Pancreas (tissue), 10 donors: ENCODE results near the gene PKM. TPM values are rescaled to one million over a fixed set of nuclear protein-coding genes. Genes with fewer than 3 reads are reported as not detected.

ENCODE experiments used
- ATAC-seq, 4 donors: fragments of 200-7000 bp; cut with Tn5 transposase; one replicate each; pipeline versions ENCODE4 v1.8.0 to v1.9.1; 2020; ENCODE audit warnings: mild to moderate bottlenecking in 4 of 4, moderate library complexity in 4 of 4
- DNase-seq, 6 donors: peaks; one replicate each; pipeline ENCODE4 v3.0.0-alpha.2; 2020
- FAIRE-seq: peaks from 2 replicates; lab custom pipeline; 2012; peaks lifted over from hg19 to GRCh38; lab: Jason Lieb, UNC
- H3K27ac ChIP-seq, 4 donors: fragments of 200-600 bp; sonication (generic); 1 replicate in 3 of 4; 2 replicates in 1 of 4; pipeline versions ENCODE4 v1.5.0 to v1.8.0; 2020
- H3K27me3 ChIP-seq, 4 donors: fragments of 200-600 bp; one replicate each; pipeline ENCODE4 v1.8.0; 2021
- H3K36me3 ChIP-seq, 3 donors: fragments of 200-600 bp; sonication (generic) in 1 of 3; one replicate each; pipeline versions ENCODE4 v1.5.0 to v1.8.0; 2020 to 2021
- H3K4me1 ChIP-seq, 3 donors: fragments of 200-600 bp; one replicate each; pipeline ENCODE4 v1.8.0; 2021
- H3K4me3 ChIP-seq, 4 donors: fragments of 200-600 bp; sonication (generic) in 2 of 4; one replicate each; pipeline versions ENCODE4 v1.5.0 to v1.8.0; 2020 to 2021
- H3K9me3 ChIP-seq, 4 donors: fragments of 200-600 bp; one replicate each; pipeline ENCODE4 v1.8.0; 2021
- CTCF ChIP-seq, 4 donors: fragments of 200-600 bp; sonication (generic) in 3 of 4; IDR thresholded peaks; one replicate each; pipeline versions ENCODE4 v1.5.0 to v1.8.0; 2021; ENCODE audit warnings: antibody characterized with exemption in 4 of 4
- WGBS, 2 donors: extraction: QIAGEN DNeasy Blood & Tissue Kit; methylation state at CpG; one replicate each; pipeline ENCODE4 v1.1.7; 2013; 5-methylcytosine and 5-hydroxymethylcytosine counted together
- intact Hi-C, 3 donors: fragments of 100-400 bp; cut with DNase I; formaldehyde crosslinking; loops; one replicate each; pipeline versions ENCODE4 v1.11.1 to v1.14.2; 2022
- polyA plus RNA-seq, 2 donors: library from polyadenylated mRNA; stranded (reverse); fragments of 200-250 nt; gene quantifications; one replicate each; pipeline ENCODE4 v1.2.3, GENCODE V29; 2013
- total RNA-seq, 6 donors: library from RNA; stranded (reverse); fragmentation: NEBNext Ultra II Directional in 4 of 6; extraction: Animal tissue kit (Norgen Biotek cat#: 25700) in 4 of 6; gene quantifications; one replicate each; pipeline versions ENCODE4 v1.2.1 to v1.2.4, GENCODE V29; 2021 to 2023
- donor health status: healthy with polysubstance abuse.
- donor health status: DM: no; HTN: no; CAD: no; lungs with moderate emphysema.
- donor health status: DM: no; HTN: no; CAD: no.
- donor health status: control.
- donor health status: control.
- donor health status: Bipolar disorder and iron deficiency.
- donor health status: DM: yes; HTN: yes; CAD: no.
- donor health status: DM: no; HTN: no; CAD: no.
- donor health status: DM: no; HTN: no; CAD: no.
- donor health status: DM: yes; HTN: yes; CAD: no.

The PKM gene
- total and polyA plus RNA-seq, 8 donors: 61.8 to 219 (median 110) TPM

GRCh38 chr15:72265031-72265430, 34.0 kb upstream of the PKM start:
- ATAC-seq (no peak), FAIRE-seq (no peak), DNase-seq (no peak)
- no peaks in the 10 kb centered on the region for H3K9me3 ChIP-seq
- WGBS, 2 donors: 82 to 86% methylated on average over 5 of the region's 5 CpGs
- H3K4me3 ChIP-seq: no peak overlapping the region
- intact Hi-C loops: no loop called here
- H3K36me3 ChIP-seq: peaks cover 5 to 64% (median 36%) of the 10 kb centered on the region in 3 donors
- no peak overlapping the region for H3K27ac ChIP-seq
- H3K27me3 ChIP-seq: no peaks in the 10 kb centered on the region
- no peaks in the 10 kb centered on the region for H3K4me1 ChIP-seq
- no peak for TF ChIP-seq CTCF (IDR thresholded peaks at IDR 0.05)

GRCh38 chr15:72252663-72253299, 21.8 kb upstream of the PKM start:
- FAIRE-seq (no peak), ATAC-seq (no peak), DNase-seq (no peak)
- no peaks in the 10 kb centered on the region for H3K4me1 ChIP-seq
- WGBS, 2 donors: 92 to 95% methylated on average over 10 of the region's 10 CpGs
- no peak overlapping the region for H3K4me3 ChIP-seq
- H3K9me3 ChIP-seq: no peaks in the 10 kb centered on the region
- H3K27ac ChIP-seq: no peak overlapping the region
- intact Hi-C loops: no loop called here
- peaks cover 0 to 82% (median 21%) of the 10 kb centered on the region in 3 donors for H3K36me3 ChIP-seq
- TF ChIP-seq CTCF (IDR thresholded peaks at IDR 0.05): no peak
- H3K27me3 ChIP-seq: no peaks in the 10 kb centered on the region

- peaks cover 0 to 56% (median 3%) of the 10 kb centered on the region in 3 donors for H3K36me3 ChIP-seq
- DNase-seq (no peak), ATAC-seq (no peak), FAIRE-seq (no peak)
- 80 to 83% methylated on average over 3 of the region's 3 CpGs for WGBS, 2 donors
- no peak overlapping the region for H3K27ac ChIP-seq
- no peak overlapping the region for H3K4me3 ChIP-seq
- H3K4me1 ChIP-seq: no peaks in the 10 kb centered on the region
- H3K27me3 ChIP-seq: no peaks in the 10 kb centered on the region
- no peak for TF ChIP-seq CTCF (IDR thresholded peaks at IDR 0.05)
- intact Hi-C loops: no loop called here
- H3K9me3 ChIP-seq: no peaks in the 10 kb centered on the region
Observed at GRCh38 chr15:72249142-72249810, 18.3 kb upstream of the PKM start.

- ATAC-seq (no peak), DNase-seq (no peak), FAIRE-seq (no peak)
- WGBS, 2 donors: 96 to 97% methylated on average over 1 of the region's 1 CpG
- Histone ChIP-seq H3K4me3 (no peak overlapping the region), H3K36me3 (peaks cover 0 to 50% (median 3%) of the 10 kb centered on the region in 3 donors), H3K4me1 (no peaks in the 10 kb centered on the region), H3K9me3 (no peaks in the 10 kb centered on the region), H3K27me3 (no peaks in the 10 kb centered on the region), H3K27ac (no peak overlapping the region)
- intact Hi-C loops: no loop called here
- no peak for TF ChIP-seq CTCF (IDR thresholded peaks at IDR 0.05)
Observed at GRCh38 chr15:72248514-72248913, 17.5 kb upstream of the PKM start.
